HFFc6 (cell line): ENCODE results near the gene GDF3. TPM values are rescaled to one million over a fixed set of nuclear protein-coding genes. Genes with fewer than 3 reads are reported as not detected.

Experiments used
- DNase-seq: peaks from one replicate; pipeline ENCODE4 v3.0.0-alpha.2; 2018
- H3K27ac Mint-ChIP-seq: 2 replicates; pipeline ENCODE4 v1.8.0; 2020; ENCODE audit warnings: mild to moderate bottlenecking, mixed read lengths
- H3K27me3 Mint-ChIP-seq: 2 replicates; pipeline ENCODE4 v1.8.0; 2021; ENCODE audit warnings: mild to moderate bottlenecking, moderate library complexity, mixed read lengths; ENCODE audit not compliant: insufficient read depth
- H3K36me3 Mint-ChIP-seq: 2 replicates; pipeline ENCODE4 v1.8.0; 2021; ENCODE audit warnings: low read depth, mixed read lengths
- H3K4me1 Mint-ChIP-seq: 2 replicates; pipeline ENCODE4 v1.8.0; 2020; ENCODE audit warnings: low read depth, mixed read lengths
- H3K4me3 Mint-ChIP-seq: 2 replicates; pipeline ENCODE4 v1.8.0; 2020; ENCODE audit warnings: mild to moderate bottlenecking, moderate library complexity, mixed read lengths
- H3K9me3 Mint-ChIP-seq: 2 replicates; pipeline ENCODE4 v1.8.0; 2020; ENCODE audit warnings: mild to moderate bottlenecking, mixed read lengths
- CTCF ChIP-seq: fragments of 200-600 bp; sonication (generic); IDR thresholded peaks from 2 replicates; pipeline ENCODE4 v1.5.0; 2021; ENCODE audit warnings: antibody characterized with exemption, mild to moderate bottlenecking
- total RNA-seq, 6 experiments: library from RNA; stranded (reverse); fragmentation: NEBNext Ultra II Directional; extraction: Animal tissue kit (Norgen Biotek cat#: 25700); gene quantifications; 2 replicates in 1 of 6; 3 replicates in 5 of 6; pipeline ENCODE4 v1.2.3, GENCODE V29; 2021

Gene GDF3
- total RNA-seq, 6 experiments from 2014 or later: not detected

GRCh38 chr12:7666595-7666994 is 29.0 kb downstream of the GDF3 start:
- Mint-ChIP-seq H3K27me3 (peaks cover 4% of the 10 kb centered on the region), H3K4me1 (no peaks in the 10 kb centered on the region), H3K27ac (no peak overlapping the region), H3K36me3 (no peaks in the 10 kb centered on the region), H3K9me3 (no peaks in the 10 kb centered on the region), H3K4me3 (no peak overlapping the region)
- no peak for TF ChIP-seq CTCF
- DNase-seq: no peak

- Mint-ChIP-seq H3K4me3 (no peak overlapping the region), H3K27ac (no peak overlapping the region), H3K4me1 (no peaks in the 10 kb centered on the region), H3K27me3 (peaks cover 6% of the 10 kb centered on the region), H3K9me3 (no peaks in the 10 kb centered on the region), H3K36me3 (no peaks in the 10 kb centered on the region)
- no peak for DNase-seq
- TF ChIP-seq CTCF: no peak
Observed at GRCh38 chr12:7661741-7662140, 33.8 kb downstream of the GDF3 start.

GRCh38 chr12:7656121-7656520 is 39.5 kb downstream of the GDF3 start:
- no peak for DNase-seq
- TF ChIP-seq CTCF: no peak
- no peaks in the 10 kb centered on the region for H3K36me3 Mint-ChIP-seq
- H3K4me1 Mint-ChIP-seq: no peaks in the 10 kb centered on the region
- no peak overlapping the region for H3K27ac Mint-ChIP-seq
- H3K4me3 Mint-ChIP-seq: no peak overlapping the region
- peaks cover 11% of the 10 kb centered on the region for H3K27me3 Mint-ChIP-seq
- no peaks in the 10 kb centered on the region for H3K9me3 Mint-ChIP-seq

GRCh38 chr12:7650091-7650490 is 45.5 kb downstream of the GDF3 start:
- Mint-ChIP-seq H3K27me3 (peaks cover 3% of the 10 kb centered on the region; the same call in 1 of the 2 replicates), H3K9me3 (no peaks in the 10 kb centered on the region), H3K4me1 (no peaks in the 10 kb centered on the region), H3K36me3 (no peaks in the 10 kb centered on the region), H3K27ac (no peak overlapping the region), H3K4me3 (no peak overlapping the region)
- no peak for TF ChIP-seq CTCF
- DNase-seq: no peak

GRCh38 chr12:7647071-7647470 is 48.5 kb downstream of the GDF3 start:
- Mint-ChIP-seq H3K4me3 (no peak overlapping the region), H3K36me3 (no peaks in the 10 kb centered on the region), H3K9me3 (no peaks in the 10 kb centered on the region), H3K27ac (no peak overlapping the region), H3K27me3 (no peaks in the 10 kb centered on the region; the same call in 1 of the 2 replicates), H3K4me1 (no peaks in the 10 kb centered on the region)
- no peak for TF ChIP-seq CTCF
- DNase-seq: no peak

- H3K4me1 Mint-ChIP-seq: no peaks in the 10 kb centered on the region
- no peaks in the 10 kb centered on the region for H3K9me3 Mint-ChIP-seq
- no peaks in the 10 kb centered on the region for H3K36me3 Mint-ChIP-seq
- no peak for DNase-seq
- TF ChIP-seq CTCF: no peak
- H3K27ac Mint-ChIP-seq: no peak overlapping the region
- H3K27me3 Mint-ChIP-seq: no peaks in the 10 kb centered on the region; the same call in 1 of the 2 replicates
- no peak overlapping the region for H3K4me3 Mint-ChIP-seq
Observed at GRCh38 chr12:7646178-7646475, 49.4 kb downstream of the GDF3 start.
